Measurements from ENCODE around the gene NUP214. TPM values are rescaled to one million over a fixed set of nuclear protein-coding genes. Genes with fewer than 3 reads are reported as not detected.

NUP214 gene
- total and polyA plus RNA-seq, 2 of the 8 experiments (the other 6 are each of a cell fraction or from before 2014, with no cell fraction given) = 28.6 to 50.2 TPM

- no peak for TF ChIP-seq USF2 (IDR thresholded peaks at IDR 0.05; ENCODE audit: low read length)
- 0 out of 2 replicates have a peak, but pooled peaks have one; percentile 18 for TF ChIP-seq PHF8 (conservative IDR thresholded peaks at IDR 0.05; ENCODE audit: low read depth, low read length)
- no peak for TF ChIP-seq YY1 (IDR thresholded peaks at IDR 0.05; ENCODE audit: low read depth, low read length)
- TF ChIP-seq HDAC2 (IDR thresholded peaks at IDR 0.05; ENCODE audit: borderline replicate concordance in 1 of 2, low read depth in 2 of 2, low read length in 2 of 2) = 0 out of 4 replicates have a peak, but pooled peaks of 1 of the 2 experiments have one; percentile 21
- 0 out of 2 replicates have a peak, but pooled peaks have one; percentile 40 for TF ChIP-seq RBBP5 (IDR thresholded peaks at IDR 0.05; ENCODE audit: borderline replicate concordance, low read depth, low read length)
- 0 out of 4 replicates have a peak, but pooled peaks of 1 of the 2 experiments have one; percentile 24 for TF ChIP-seq SIN3A (conservative IDR thresholded peaks at IDR 0.05 in 1 of 2, IDR thresholded peaks at IDR 0.05 in 1 of 2; ENCODE audit: low read depth in 1 of 2, low read length in 2 of 2)
- TF ChIP-seq KDM4A (IDR thresholded peaks at IDR 0.05; ENCODE audit: low read depth, low read length, severe bottlenecking) = peak; percentile 62
- TF ChIP-seq SP1 (IDR thresholded peaks at IDR 0.05; ENCODE audit: low read depth, low read length) = no peak
- TF ChIP-seq ATF2 (IDR thresholded peaks at IDR 0.05; ENCODE audit: low read length) = no peak
These were observed 152.0 kb downstream of the NUP214 start (continued) for GRCh38 chr9:131277287-131277909.

All from H1 (cell line).